ENCODE data around the gene CRB3.

- TF ChIP-seq CTCF (IDR thresholded peaks at IDR 0.05 in 4 of 5, conservative IDR thresholded peaks at IDR 0.05 in 1 of 5): no peak
- no peak for TF ChIP-seq POLR2A (IDR thresholded peaks at IDR 0.05)
Measured at GRCh38 chr19:6471076-6471475, 7.0 kb downstream of the CRB3 start.
